Spleen (tissue), 7 donors: ENCODE measurements around the gene ERO1B.

Source experiments
- POLR2AphosphoS5 ChIP-seq, 3 donors: sonication (generic); formaldehyde crosslinking; IDR thresholded peaks; one replicate each; pipeline ENCODE4 v1.5.1; 2017; ENCODE audit warnings: antibody characterized with exemption in 3 of 3
- TF ChIP-seq, protein P1 (sequence below), 11 experiments: fragments of 200-600 bp in 7 of 11; fragments of 450-650 bp in 4 of 11; sonication (generic) in 4 of 11; IDR thresholded peaks in 8 of 11; conservative IDR thresholded peaks in 3 of 11; 1 replicate in 7 of 11; 2 replicates in 4 of 11; pipeline versions ENCODE4 v1.4.0 to v1.8.0; 2016 to 2021; ENCODE audit warnings: antibody characterized with exemption in 11 of 11, inconsistent platforms in 4 of 11, mild to moderate bottlenecking in 1 of 11
- donor health status: DM: no; HTN: no; CAD: no; lungs with moderate emphysema.
- donor health status: DM: no; HTN: no; CAD: no.
- donor health status: DM: no; HTN: no; CAD: no.

DNA sequence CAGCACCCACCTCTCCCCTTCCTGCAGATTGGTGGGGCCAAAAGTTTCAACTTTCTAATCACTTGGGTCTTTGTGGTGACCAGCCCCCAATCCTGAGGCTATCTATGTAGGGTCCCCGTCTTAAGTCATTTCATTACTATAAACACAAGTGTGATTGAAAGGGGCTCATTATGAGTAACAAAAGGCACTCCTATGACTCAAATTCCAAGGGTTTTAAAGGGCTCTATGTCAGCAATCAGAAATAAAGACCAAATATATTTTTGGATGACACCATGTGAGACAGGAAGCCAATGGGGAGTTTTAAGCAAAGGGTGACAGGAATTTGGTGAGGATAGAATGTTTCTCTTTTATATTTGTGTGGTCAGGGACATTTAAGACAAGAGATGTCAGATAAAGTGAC is 6.2 kb downstream of the ERO1B start:
- no peak for TF ChIP-seq POLR2AphosphoS5 (IDR thresholded peaks at IDR 0.05)
- TF ChIP-seq, protein P1, sequence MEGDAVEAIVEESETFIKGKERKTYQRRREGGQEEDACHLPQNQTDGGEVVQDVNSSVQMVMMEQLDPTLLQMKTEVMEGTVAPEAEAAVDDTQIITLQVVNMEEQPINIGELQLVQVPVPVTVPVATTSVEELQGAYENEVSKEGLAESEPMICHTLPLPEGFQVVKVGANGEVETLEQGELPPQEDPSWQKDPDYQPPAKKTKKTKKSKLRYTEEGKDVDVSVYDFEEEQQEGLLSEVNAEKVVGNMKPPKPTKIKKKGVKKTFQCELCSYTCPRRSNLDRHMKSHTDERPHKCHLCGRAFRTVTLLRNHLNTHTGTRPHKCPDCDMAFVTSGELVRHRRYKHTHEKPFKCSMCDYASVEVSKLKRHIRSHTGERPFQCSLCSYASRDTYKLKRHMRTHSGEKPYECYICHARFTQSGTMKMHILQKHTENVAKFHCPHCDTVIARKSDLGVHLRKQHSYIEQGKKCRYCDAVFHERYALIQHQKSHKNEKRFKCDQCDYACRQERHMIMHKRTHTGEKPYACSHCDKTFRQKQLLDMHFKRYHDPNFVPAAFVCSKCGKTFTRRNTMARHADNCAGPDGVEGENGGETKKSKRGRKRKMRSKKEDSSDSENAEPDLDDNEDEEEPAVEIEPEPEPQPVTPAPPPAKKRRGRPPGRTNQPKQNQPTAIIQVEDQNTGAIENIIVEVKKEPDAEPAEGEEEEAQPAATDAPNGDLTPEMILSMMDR (IDR thresholded peaks at IDR 0.05 in 8 of 11, conservative IDR thresholded peaks at IDR 0.05 in 3 of 11) = no peak
